Measurements from ENCODE around the gene RABGAP1.
A peak's percentile ranks its signal among the peaks of the same experiment; 100 is the strongest.

Gene RABGAP1

GRCh38 chr9:123028136-123028535 is 87.3 kb downstream of the RABGAP1 start:
- peaks cover 4 to 57% of the 10 kb centered on the region in 2 experiments for H3K36me3 ChIP-seq (ENCODE audit: control insufficient read depth in 1 of 2, insufficient read depth in 2 of 2, low read depth in 1 of 2, low read length in 2 of 2)
- no peak overlapping the region for H3K18ac ChIP-seq (ENCODE audit: low read depth in 1 of 2, low read length in 2 of 2)
- H3K79me1 ChIP-seq (replicated peaks; ENCODE audit: low read length, poor library complexity, severe bottlenecking): peaks cover 8% of the 10 kb centered on the region
- no peak overlapping the region for H2BK15ac ChIP-seq (ENCODE audit: low read depth, poor library complexity, severe bottlenecking)
- no peak overlapping the region for H4K8ac ChIP-seq (ENCODE audit: low read length)
- no peak overlapping the region for H3K4me2 ChIP-seq (ENCODE audit: low read length, poor library complexity, severe bottlenecking)
- no peak for DNase-seq
- no peak overlapping the region for H3K4ac ChIP-seq (ENCODE audit: low read depth in 1 of 2, low read length in 2 of 2)
- no peak overlapping the region for H3K23ac ChIP-seq (ENCODE audit: low read length in 2 of 2)
- H3K14ac ChIP-seq (ENCODE audit: low read length in 2 of 2): no peak overlapping the region
- H3K9me3 ChIP-seq (ENCODE audit: control insufficient read depth, low read length): no peaks in the 10 kb centered on the region
- no peak overlapping the region for H2BK12ac ChIP-seq (ENCODE audit: low read length in 2 of 2)
- peaks cover 1% of the 10 kb centered on the region for H3K4me1 ChIP-seq (ENCODE audit: control insufficient read depth, insufficient read depth, low read depth, low read length)
- H2BK120ac ChIP-seq (ENCODE audit: low read depth, low read length): no peak overlapping the region
- no peak overlapping the region for H2AK5ac ChIP-seq (ENCODE audit: low read length, severe bottlenecking)
- no peak overlapping the region for H3K4me3 ChIP-seq (ENCODE audit: insufficient read depth in 1 of 2, low read depth in 1 of 2, low read length in 2 of 2)
- no peak overlapping the region for H3K9ac ChIP-seq (ENCODE audit: low read length)
- H4K91ac ChIP-seq (ENCODE audit: low read length): no peak overlapping the region
- H3K27me3 ChIP-seq (ENCODE audit: control insufficient read depth in 1 of 2, insufficient read depth in 1 of 2, low read length in 2 of 2): no peaks in the 10 kb centered on the region
- no peak overlapping the region for H2BK5ac ChIP-seq (ENCODE audit: low read depth, low read length, poor library complexity, severe bottlenecking)
- H2AFZ ChIP-seq (ENCODE audit: low read depth, low read length): no peak overlapping the region
- H3K27ac ChIP-seq (ENCODE audit: low read length, poor library complexity, severe bottlenecking): no peak overlapping the region

GRCh38 chr9:123028973-123029372 is 88.2 kb downstream of the RABGAP1 start:
- Histone ChIP-seq H4K91ac (ENCODE audit: low read length) (no peak overlapping the region), H3K36me3 (ENCODE audit: control insufficient read depth in 1 of 2, insufficient read depth in 2 of 2, low read depth in 1 of 2, low read length in 2 of 2) (peaks cover 4 to 55% of the 10 kb centered on the region in 2 experiments), H2BK120ac (ENCODE audit: low read depth, low read length) (no peak overlapping the region), H2BK15ac (ENCODE audit: low read depth, poor library complexity, severe bottlenecking) (no peak overlapping the region), H3K79me1 (replicated peaks; ENCODE audit: low read length, poor library complexity, severe bottlenecking) (peaks cover 11% of the 10 kb centered on the region), H3K9ac (ENCODE audit: low read length) (no peak overlapping the region), H3K14ac (ENCODE audit: low read length in 2 of 2) (no peak overlapping the region), H3K27ac (ENCODE audit: low read length, poor library complexity, severe bottlenecking) (no peak overlapping the region), H3K18ac (ENCODE audit: low read depth in 1 of 2, low read length in 2 of 2) (no peak overlapping the region), H3K23ac (ENCODE audit: low read length in 2 of 2) (no peak overlapping the region), H2AK5ac (ENCODE audit: low read length, severe bottlenecking) (no peak overlapping the region), H2BK5ac (ENCODE audit: low read depth, low read length, poor library complexity, severe bottlenecking) (no peak overlapping the region), H2BK12ac (ENCODE audit: low read length in 2 of 2) (no peak overlapping the region), H3K4me3 (ENCODE audit: insufficient read depth in 1 of 2, low read depth in 1 of 2, low read length in 2 of 2) (no peak overlapping the region), H3K4me1 (ENCODE audit: control insufficient read depth, insufficient read depth, low read depth, low read length) (peaks cover 1% of the 10 kb centered on the region), H3K27me3 (ENCODE audit: control insufficient read depth in 1 of 2, insufficient read depth in 1 of 2, low read length in 2 of 2) (no peaks in the 10 kb centered on the region), H4K8ac (ENCODE audit: low read length) (no peak overlapping the region), H3K4ac (ENCODE audit: low read depth in 1 of 2, low read length in 2 of 2) (no peak overlapping the region), H3K9me3 (ENCODE audit: control insufficient read depth, low read length) (no peaks in the 10 kb centered on the region), H3K4me2 (ENCODE audit: low read length, poor library complexity, severe bottlenecking) (no peak overlapping the region), H2AFZ (ENCODE audit: low read depth, low read length) (no peak overlapping the region)
- WGBS: 98% methylated on average over 2 of the region's 3 CpGs
- no peak for DNase-seq

GRCh38 chr9:123031963-123032362 is 91.1 kb downstream of the RABGAP1 start:
- no peak overlapping the region for H2BK120ac ChIP-seq (ENCODE audit: low read depth, low read length)
- 100% methylated on average over 1 of the region's 1 CpG for WGBS
- no peak overlapping the region for H3K18ac ChIP-seq (ENCODE audit: low read depth in 1 of 2, low read length in 2 of 2)
- H3K36me3 ChIP-seq (ENCODE audit: control insufficient read depth in 1 of 2, insufficient read depth in 2 of 2, low read depth in 1 of 2, low read length in 2 of 2): peaks cover 14 to 58% of the 10 kb centered on the region in 2 experiments
- H4K91ac ChIP-seq (ENCODE audit: low read length): no peak overlapping the region
- H2AK5ac ChIP-seq (ENCODE audit: low read length, severe bottlenecking): no peak overlapping the region
- H3K9ac ChIP-seq (ENCODE audit: low read length): no peak overlapping the region
- no peak overlapping the region for H3K14ac ChIP-seq (ENCODE audit: low read length in 2 of 2)
- no peaks in the 10 kb centered on the region for H3K27me3 ChIP-seq (ENCODE audit: control insufficient read depth in 1 of 2, insufficient read depth in 1 of 2, low read length in 2 of 2)
- no peak overlapping the region for H4K8ac ChIP-seq (ENCODE audit: low read length)
- no peak overlapping the region for H3K4ac ChIP-seq (ENCODE audit: low read depth in 1 of 2, low read length in 2 of 2)
- no peak overlapping the region for H3K27ac ChIP-seq (ENCODE audit: low read length, poor library complexity, severe bottlenecking)
- H3K4me2 ChIP-seq (ENCODE audit: low read length, poor library complexity, severe bottlenecking): no peak overlapping the region
- no peaks in the 10 kb centered on the region for H3K9me3 ChIP-seq (ENCODE audit: control insufficient read depth, low read length)
- H2BK12ac ChIP-seq (ENCODE audit: low read length in 2 of 2): no peak overlapping the region
- no peak overlapping the region for H2BK15ac ChIP-seq (ENCODE audit: low read depth, poor library complexity, severe bottlenecking)
- no peak overlapping the region for H3K23ac ChIP-seq (ENCODE audit: low read length in 2 of 2)
- H2BK5ac ChIP-seq (ENCODE audit: low read depth, low read length, poor library complexity, severe bottlenecking): no peak overlapping the region
- H3K4me3 ChIP-seq (ENCODE audit: insufficient read depth in 1 of 2, low read depth in 1 of 2, low read length in 2 of 2): no peak overlapping the region
- H3K79me1 ChIP-seq (replicated peaks; ENCODE audit: low read length, poor library complexity, severe bottlenecking): peaks cover 25% of the 10 kb centered on the region
- no peak for DNase-seq
- H2AFZ ChIP-seq (ENCODE audit: low read depth, low read length): no peak overlapping the region
- H3K4me1 ChIP-seq (ENCODE audit: control insufficient read depth, insufficient read depth, low read depth, low read length): no peaks in the 10 kb centered on the region

- Histone ChIP-seq H2BK5ac (ENCODE audit: low read depth, low read length, poor library complexity, severe bottlenecking) (no peak within 1 kb of the TSS), H2BK12ac (ENCODE audit: low read length in 2 of 2) (no peak within 1 kb of the TSS), H3K14ac (ENCODE audit: low read length in 2 of 2) (peak within 1 kb of the TSS in 1 of 2 experiments; percentile 18), H3K9me3 (ENCODE audit: control insufficient read depth, low read length) (no peaks in the 10 kb centered on the region), H3K4ac (ENCODE audit: low read depth in 1 of 2, low read length in 2 of 2) (no peak within 1 kb of the TSS), H3K27me3 (ENCODE audit: control insufficient read depth in 1 of 2, insufficient read depth in 1 of 2, low read length in 2 of 2) (no peaks in the 10 kb centered on the region), H3K9ac (ENCODE audit: low read length) (no peak within 1 kb of the TSS), H3K79me1 (replicated peaks; ENCODE audit: low read length, poor library complexity, severe bottlenecking) (peaks cover 22% of the 10 kb centered on the region), H4K8ac (ENCODE audit: low read length) (peak within 1 kb of the TSS; percentile 35), H3K27ac (ENCODE audit: low read length, poor library complexity, severe bottlenecking) (no peak within 1 kb of the TSS), H4K91ac (ENCODE audit: low read length) (no peak within 1 kb of the TSS), H3K23ac (ENCODE audit: low read length in 2 of 2) (peak within 1 kb of the TSS in 1 of 2 experiments; percentile 91), H3K4me2 (ENCODE audit: low read length, poor library complexity, severe bottlenecking) (no peak within 1 kb of the TSS), H2AFZ (ENCODE audit: low read depth, low read length) (no peak within 1 kb of the TSS), H2AK5ac (ENCODE audit: low read length, severe bottlenecking) (no peak within 1 kb of the TSS), H2BK15ac (ENCODE audit: low read depth, poor library complexity, severe bottlenecking) (no peak within 1 kb of the TSS), H3K4me1 (ENCODE audit: control insufficient read depth, insufficient read depth, low read depth, low read length) (no peaks in the 10 kb centered on the region), H3K18ac (ENCODE audit: low read depth in 1 of 2, low read length in 2 of 2) (peak within 1 kb of the TSS in 1 of 2 experiments; percentile 57), H3K36me3 (ENCODE audit: control insufficient read depth in 1 of 2, insufficient read depth in 2 of 2, low read depth in 1 of 2, low read length in 2 of 2) (peaks cover 14 to 46% of the 10 kb centered on the region in 2 experiments), H3K4me3 (ENCODE audit: insufficient read depth in 1 of 2, low read depth in 1 of 2, low read length in 2 of 2) (no peak within 1 kb of the TSS), H2BK120ac (ENCODE audit: low read depth, low read length) (no peak within 1 kb of the TSS)
- WGBS: 54% methylated on average over 7 of the region's 7 CpGs
- no peak for DNase-seq
Observed at GRCh38 chr9:123033352-123033751, 92.5 kb downstream of the RABGAP1 start, which contains the start of gene GPR21. Gene GPR21 (plus strand): TSS chr9:123033667. CDS start chr9:123034567, 900 bp downstream.

All from mesenchymal stem cell (in vitro differentiated cells and primary cell).